Large intestine (tissue), 3 donors: ENCODE measurements around the gene ARHGAP26. TPM values are rescaled to one million over a fixed set of nuclear protein-coding genes. Genes with fewer than 3 reads are reported as not detected.
"Not testable (repeated sequence)": the region's sequence is repeated elsewhere in the genome, so short reads cannot be mapped to it uniquely, and the experiment has no call there.

ENCODE experiments used
- DNase-seq, 2 donors: peaks; one replicate each; pipeline versions ENCODE4 v3.0.0 to v3.0.0-alpha.2; 2013
- H3K27ac ChIP-seq: one replicate; pipeline ENCODE4 v1.5.1; 2013; ENCODE audit warnings: low read length
- H3K27me3 ChIP-seq: 2 replicates; pipeline ENCODE4 v1.6.1; 2013; ENCODE audit warnings: low read length; ENCODE audit not compliant: control insufficient read depth, insufficient read depth
- H3K36me3 ChIP-seq: 2 replicates; pipeline ENCODE4 v1.6.1; 2013; ENCODE audit warnings: low read length; ENCODE audit not compliant: control insufficient read depth, insufficient read depth
- H3K4me1 ChIP-seq: one replicate; pipeline ENCODE4 v1.6.1; 2013; ENCODE audit warnings: low read length; ENCODE audit not compliant: control insufficient read depth, insufficient read depth
- H3K4me3 ChIP-seq: one replicate; pipeline ENCODE4 v1.5.1; 2013; ENCODE audit warnings: low read length
- H3K9me3 ChIP-seq: one replicate; pipeline ENCODE4 v1.6.1; 2013; ENCODE audit warnings: mild to moderate bottlenecking, low read depth, low read length, moderate library complexity; ENCODE audit not compliant: control insufficient read depth
- WGBS: methylation state at CpG from one replicate; pipeline ENCODE4 v1.1.5; 2013; ENCODE audit warnings: low lambda C conversion rate; ENCODE audit not compliant: insufficient coverage; 5-methylcytosine and 5-hydroxymethylcytosine counted together
- polyA plus RNA-seq: library from polyadenylated mRNA; unstranded; fragments of 120-200 nt; gene quantifications from one replicate; pipeline ENCODE4 v1.2.1, GENCODE V29; 2013

ARHGAP26 gene
- polyA plus RNA-seq, 1 donor = 31.8 TPM

- Histone ChIP-seq H3K36me3 (no peaks in the 10 kb centered on the region), H3K4me1 (peaks cover 18% of the 10 kb centered on the region), H3K9me3 (no peaks in the 10 kb centered on the region), H3K27me3 (no peaks in the 10 kb centered on the region), H3K4me3 (no peak overlapping the region), H3K27ac (peak overlapping the region; percentile 11)
- peak; percentile 65 to 84 for DNase-seq
- 0% methylated on average over 1 of the region's 6 CpGs for WGBS
Measured at GRCh38 chr5:142981886-142982820, 212.0 kb downstream of the ARHGAP26 start.

- DNase-seq = no peak
- no peaks in the 10 kb centered on the region for H3K9me3 ChIP-seq
- no peaks in the 10 kb centered on the region for H3K36me3 ChIP-seq
- H3K27ac ChIP-seq = no peak overlapping the region
- H3K4me3 ChIP-seq = no peak overlapping the region
- no CpG with 5 or more reads among the region's 4 CpGs for WGBS
- no peaks in the 10 kb centered on the region for H3K27me3 ChIP-seq
- peaks cover 18% of the 10 kb centered on the region for H3K4me1 ChIP-seq
Measured at GRCh38 chr5:142982821-142983200, 212.6 kb downstream of the ARHGAP26 start.

- H3K36me3 ChIP-seq = no peaks in the 10 kb centered on the region
- no peak for DNase-seq
- H3K27ac ChIP-seq = no peak overlapping the region
- no peaks in the 10 kb centered on the region for H3K9me3 ChIP-seq
- WGBS = no CpG with 5 or more reads among the region's 1 CpG
- no peaks in the 10 kb centered on the region for H3K27me3 ChIP-seq
- no peak overlapping the region for H3K4me3 ChIP-seq
- peaks cover 18% of the 10 kb centered on the region for H3K4me1 ChIP-seq
Measured at GRCh38 chr5:142984011-142984410, 213.8 kb downstream of the ARHGAP26 start.

- Histone ChIP-seq H3K36me3 (no peaks in the 10 kb centered on the region), H3K27ac (no peak overlapping the region), H3K9me3 (no peaks in the 10 kb centered on the region), H3K4me1 (peaks cover 18% of the 10 kb centered on the region), H3K4me3 (no peak overlapping the region), H3K27me3 (no peaks in the 10 kb centered on the region)
- WGBS = no CpG with 5 or more reads among the region's 2 CpGs
- DNase-seq = no peak
Measured at GRCh38 chr5:142984525-142984924, 214.3 kb downstream of the ARHGAP26 start.

- not testable (repeated sequence) for H3K27me3 ChIP-seq, H3K4me3 ChIP-seq, H3K27ac ChIP-seq, H3K9me3 ChIP-seq, H3K36me3 ChIP-seq, DNase-seq, H3K4me1 ChIP-seq
- WGBS = 100% methylated on average over 1 of the region's 1 CpG
Measured at GRCh38 chr5:142989270-142989669, 219.1 kb downstream of the ARHGAP26 start.

- H3K4me1 ChIP-seq, H3K27ac ChIP-seq, DNase-seq, H3K4me3 ChIP-seq, H3K9me3 ChIP-seq, H3K27me3 ChIP-seq, H3K36me3 ChIP-seq: not testable (repeated sequence)
- 80% methylated on average over 5 of the region's 8 CpGs for WGBS
Measured at GRCh38 chr5:142990073-142990472, 219.9 kb downstream of the ARHGAP26 start.

- Histone ChIP-seq H3K27me3 (no peaks in the 10 kb centered on the region), H3K27ac (no peak overlapping the region), H3K36me3 (no peaks in the 10 kb centered on the region), H3K9me3 (peaks cover 4% of the 10 kb centered on the region), H3K4me1 (no peaks in the 10 kb centered on the region), H3K4me3 (no peak overlapping the region)
- WGBS = 100% methylated on average over 2 of the region's 2 CpGs
- DNase-seq = no peak
Measured at GRCh38 chr5:142994218-142994617, 224.0 kb downstream of the ARHGAP26 start.

- not testable (repeated sequence) for DNase-seq, H3K27ac ChIP-seq, H3K9me3 ChIP-seq, H3K27me3 ChIP-seq, H3K36me3 ChIP-seq, H3K4me1 ChIP-seq, H3K4me3 ChIP-seq
Measured at GRCh38 chr5:142995621-142996020, 225.4 kb downstream of the ARHGAP26 start.

GRCh38 chr5:142997591-142997990 is 227.4 kb downstream of the ARHGAP26 start:
- H3K9me3 ChIP-seq = no peaks in the 10 kb centered on the region
- no peak for DNase-seq
- H3K27ac ChIP-seq = no peak overlapping the region
- no peak overlapping the region for H3K4me3 ChIP-seq
- WGBS = no CpG with 5 or more reads among the region's 1 CpG
- H3K4me1 ChIP-seq = no peaks in the 10 kb centered on the region
- no peaks in the 10 kb centered on the region for H3K27me3 ChIP-seq
- no peaks in the 10 kb centered on the region for H3K36me3 ChIP-seq

GRCh38 chr5:142998316-142999020 is 228.3 kb downstream of the ARHGAP26 start:
- WGBS = 78% methylated on average over 1 of the region's 6 CpGs
- DNase-seq = no peak
- no peaks in the 10 kb centered on the region for H3K9me3 ChIP-seq
- H3K36me3 ChIP-seq = no peaks in the 10 kb centered on the region
- H3K4me3 ChIP-seq = no peak overlapping the region
- H3K27ac ChIP-seq = no peak overlapping the region
- H3K4me1 ChIP-seq = no peaks in the 10 kb centered on the region
- H3K27me3 ChIP-seq = no peaks in the 10 kb centered on the region
